Esophagus muscularis mucosa (tissue), 4 donors: ENCODE measurements around the gene CRTC1. TPM values are rescaled to one million over a fixed set of nuclear protein-coding genes. Genes with fewer than 3 reads are reported as not detected.

Source experiments
- DNase-seq: peaks from one replicate; pipeline ENCODE4 v3.0.0-alpha.2; 2017; ENCODE audit errors: extremely low spot score
- H3K27ac ChIP-seq, 4 donors: fragments of 200-600 bp; sonication (generic); replicated peaks in 1 of 4; 1 replicate in 3 of 4; 2 replicates in 1 of 4; pipeline ENCODE4 v1.5.1; 2016 to 2019; ENCODE audit warnings: mild to moderate bottlenecking in 1 of 4
- H3K27me3 ChIP-seq, 4 donors: fragments of 200-600 bp; sonication (generic); one replicate each; pipeline versions ENCODE4 v1.5.1 to v1.6.0; 2016 to 2019
- H3K36me3 ChIP-seq, 4 donors: fragments of 200-600 bp; sonication (generic); one replicate each; pipeline ENCODE4 v1.5.1; 2016 to 2019
- H3K4me1 ChIP-seq, 4 donors: fragments of 200-600 bp; sonication (generic); one replicate each; pipeline ENCODE4 v1.5.1; 2016 to 2019
- H3K4me3 ChIP-seq, 4 donors: fragments of 200-600 bp; sonication (generic); 1 replicate in 2 of 4; 2 replicates in 2 of 4; pipeline ENCODE4 v1.5.1; 2016 to 2019; ENCODE audit warnings: mild to moderate bottlenecking in 4 of 4, moderate library complexity in 1 of 4
- H3K9me3 ChIP-seq, 4 donors: fragments of 200-600 bp; sonication (generic); 1 replicate in 3 of 4; 2 replicates in 1 of 4; pipeline ENCODE4 v1.5.1; 2016 to 2019
- CTCF ChIP-seq, 3 experiments: fragments of 200-600 bp in 2 of 3; fragments of 450-650 bp in 1 of 3; sonication (generic) in 2 of 3; IDR thresholded peaks; one replicate each; pipeline ENCODE4 v1.5.1; 2017 to 2019; ENCODE audit warnings: antibody characterized with exemption in 3 of 3, mild to moderate bottlenecking in 2 of 3, moderate library complexity in 1 of 3
- EP300 ChIP-seq: sonication (generic); formaldehyde crosslinking; IDR thresholded peaks from one replicate; pipeline ENCODE4 v1.6.1; 2017; ENCODE audit warnings: antibody characterized with exemption
- POLR2A ChIP-seq: fragments of 450-650 bp; IDR thresholded peaks from one replicate; pipeline ENCODE4 v1.6.1; 2017; ENCODE audit warnings: antibody characterized with exemption, moderate library complexity, mild to moderate bottlenecking, low read depth
- POLR2AphosphoS5 ChIP-seq, 2 donors: sonication (generic); formaldehyde crosslinking; IDR thresholded peaks; one replicate each; pipeline ENCODE4 v1.6.1; 2017; ENCODE audit warnings: antibody characterized with exemption in 2 of 2
- WGBS: methylation state at CpG from one replicate; pipeline ENCODE4 v1.1.5; 2018; 5-methylcytosine and 5-hydroxymethylcytosine counted together
- intact Hi-C: fragments of 100-400 bp; cut with DNase I; formaldehyde crosslinking; loops from one replicate; pipeline ENCODE4 v1.15.1; 2023
- total RNA-seq, 4 donors: library from RNA; depleted of rRNA; stranded (reverse); fragments of >200 nt; gene quantifications; one replicate each; pipeline versions ENCODE4 v1.1.0 to v1.2.1, GENCODE V29; 2016

CRTC1 gene
- total RNA-seq, 4 donors from 2014 or later: 5.3 to 10.1 (median 6.6) TPM

- H3K27me3 ChIP-seq: no peaks in the 10 kb centered on the region
- 87% methylated on average over 10 of the region's 10 CpGs for WGBS
- H3K36me3 ChIP-seq: peaks cover 0 to 6% (median 0%) of the 10 kb centered on the region in 4 donors
- intact Hi-C loops: no loop called here
- peaks cover 5 to 35% (median 15%) of the 10 kb centered on the region in 4 donors for H3K4me1 ChIP-seq
- H3K27ac ChIP-seq: no peak overlapping the region
- TF ChIP-seq POLR2AphosphoS5 (IDR thresholded peaks at IDR 0.05): no peak
- no peak for DNase-seq
- no peaks in the 10 kb centered on the region for H3K9me3 ChIP-seq
- H3K4me3 ChIP-seq: no peak overlapping the region
These were observed 34.1 kb downstream of the CRTC1 start for GRCh38 chr19:18717601-18718000.

GRCh38 chr19:18718015-18718526 is 34.6 kb downstream of the CRTC1 start:
- 75% methylated on average over 5 of the region's 5 CpGs for WGBS
- no peak for DNase-seq
- no peaks in the 10 kb centered on the region for H3K9me3 ChIP-seq
- no peak overlapping the region for H3K27ac ChIP-seq
- peaks cover 5 to 31% (median 13%) of the 10 kb centered on the region in 4 donors for H3K4me1 ChIP-seq
- intact Hi-C loops: no loop called here
- peaks cover 0 to 10% (median 0%) of the 10 kb centered on the region in 4 donors for H3K36me3 ChIP-seq
- H3K27me3 ChIP-seq: no peaks in the 10 kb centered on the region
- no peak overlapping the region for H3K4me3 ChIP-seq
- TF ChIP-seq EP300 (no peak), POLR2A (no peak), POLR2AphosphoS5 (IDR thresholded peaks at IDR 0.05) (no peak), CTCF (IDR thresholded peaks at IDR 0.05) (no peak)

GRCh38 chr19:18718846-18719458 is 35.5 kb downstream of the CRTC1 start:
- H3K27ac ChIP-seq: no peak overlapping the region
- H3K4me3 ChIP-seq: no peak overlapping the region
- TF ChIP-seq POLR2A: no peak
- TF ChIP-seq CTCF (IDR thresholded peaks at IDR 0.05): no peak
- TF ChIP-seq EP300: no peak
- no peak for TF ChIP-seq POLR2AphosphoS5 (IDR thresholded peaks at IDR 0.05)
- WGBS: 83% methylated on average over 15 of the region's 16 CpGs
- no peaks in the 10 kb centered on the region for H3K27me3 ChIP-seq
- peaks cover 0 to 6% (median 0%) of the 10 kb centered on the region in 4 donors for H3K36me3 ChIP-seq
- H3K9me3 ChIP-seq: no peaks in the 10 kb centered on the region
- DNase-seq: no peak
- intact Hi-C loops: no loop called here
- H3K4me1 ChIP-seq: peaks cover 5 to 23% (median 8%) of the 10 kb centered on the region in 4 donors

- peaks cover 5 to 24% (median 8%) of the 10 kb centered on the region in 4 donors for H3K4me1 ChIP-seq
- peaks cover 0 to 6% (median 0%) of the 10 kb centered on the region in 4 donors for H3K36me3 ChIP-seq
- no peaks in the 10 kb centered on the region for H3K27me3 ChIP-seq
- no peak overlapping the region for H3K4me3 ChIP-seq
- DNase-seq: no peak
- intact Hi-C loops: no loop called here
- TF ChIP-seq CTCF (IDR thresholded peaks at IDR 0.05) (no peak), POLR2AphosphoS5 (IDR thresholded peaks at IDR 0.05) (no peak), EP300 (no peak), POLR2A (no peak)
- WGBS: 79% methylated on average over 18 of the region's 25 CpGs
- no peak overlapping the region for H3K27ac ChIP-seq
- H3K9me3 ChIP-seq: no peaks in the 10 kb centered on the region
These were observed 36.1 kb downstream of the CRTC1 start for GRCh38 chr19:18719541-18719940.

GRCh38 chr19:18723871-18724377 is 40.4 kb downstream of the CRTC1 start:
- no peaks in the 10 kb centered on the region for H3K27me3 ChIP-seq
- H3K4me3 ChIP-seq: no peak overlapping the region
- intact Hi-C loops: no loop called here
- H3K36me3 ChIP-seq: peaks cover 0 to 6% (median 2%) of the 10 kb centered on the region in 4 donors
- no peak overlapping the region for H3K27ac ChIP-seq
- DNase-seq: no peak
- TF ChIP-seq POLR2AphosphoS5 (IDR thresholded peaks at IDR 0.05) (no peak), CTCF (IDR thresholded peaks at IDR 0.05) (no peak), EP300 (no peak), POLR2A (no peak)
- peaks cover 0 to 26% (median 8%) of the 10 kb centered on the region in 4 donors for H3K4me1 ChIP-seq
- no peaks in the 10 kb centered on the region for H3K9me3 ChIP-seq
- WGBS: 88% methylated on average over 8 of the region's 21 CpGs
